ENCODE data around the gene CDC42BPB.

Gene CDC42BPB

DNA sequence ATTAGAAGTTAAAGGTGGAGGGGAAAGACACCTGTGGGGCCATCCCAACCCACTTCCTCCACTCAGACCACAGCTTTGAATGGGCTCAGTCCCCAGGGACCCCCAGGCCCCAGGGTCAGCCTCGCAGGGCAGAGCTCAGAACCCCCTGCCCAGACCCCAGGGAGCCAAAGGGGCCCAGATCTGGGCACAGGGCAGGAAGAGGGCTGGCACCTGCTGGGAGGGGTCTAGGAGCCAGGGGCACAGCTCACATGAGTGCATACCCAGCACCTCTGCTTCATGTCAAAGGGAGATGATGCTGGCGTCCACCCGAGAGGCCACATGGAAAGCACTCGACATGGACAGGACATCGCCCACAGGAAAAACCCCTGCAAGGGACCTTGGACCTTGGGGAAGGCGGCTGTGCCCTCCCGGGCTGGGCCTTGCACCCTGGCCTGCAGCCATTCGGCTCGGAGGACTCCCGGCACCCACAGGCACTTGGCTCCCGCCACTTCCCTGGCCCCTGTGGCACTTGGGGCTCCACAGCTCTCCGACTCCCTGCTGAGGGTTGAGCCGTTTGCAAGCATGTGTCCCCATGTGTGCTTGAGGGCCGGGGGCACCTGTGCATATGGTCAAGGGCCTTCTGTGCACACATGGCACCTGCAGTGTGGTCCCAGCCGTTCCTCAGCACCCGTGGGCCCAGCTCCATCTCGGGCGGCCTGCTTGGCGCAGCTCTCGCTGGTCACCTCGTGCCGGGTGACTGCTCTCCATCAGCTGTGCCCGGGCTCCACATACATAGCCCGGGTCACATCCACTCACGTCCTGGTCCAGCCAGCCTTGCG is 142.7 kb downstream of the CDC42BPB start:
- DNase-seq (ENCODE audit: low read depth), result no peak

DNA sequence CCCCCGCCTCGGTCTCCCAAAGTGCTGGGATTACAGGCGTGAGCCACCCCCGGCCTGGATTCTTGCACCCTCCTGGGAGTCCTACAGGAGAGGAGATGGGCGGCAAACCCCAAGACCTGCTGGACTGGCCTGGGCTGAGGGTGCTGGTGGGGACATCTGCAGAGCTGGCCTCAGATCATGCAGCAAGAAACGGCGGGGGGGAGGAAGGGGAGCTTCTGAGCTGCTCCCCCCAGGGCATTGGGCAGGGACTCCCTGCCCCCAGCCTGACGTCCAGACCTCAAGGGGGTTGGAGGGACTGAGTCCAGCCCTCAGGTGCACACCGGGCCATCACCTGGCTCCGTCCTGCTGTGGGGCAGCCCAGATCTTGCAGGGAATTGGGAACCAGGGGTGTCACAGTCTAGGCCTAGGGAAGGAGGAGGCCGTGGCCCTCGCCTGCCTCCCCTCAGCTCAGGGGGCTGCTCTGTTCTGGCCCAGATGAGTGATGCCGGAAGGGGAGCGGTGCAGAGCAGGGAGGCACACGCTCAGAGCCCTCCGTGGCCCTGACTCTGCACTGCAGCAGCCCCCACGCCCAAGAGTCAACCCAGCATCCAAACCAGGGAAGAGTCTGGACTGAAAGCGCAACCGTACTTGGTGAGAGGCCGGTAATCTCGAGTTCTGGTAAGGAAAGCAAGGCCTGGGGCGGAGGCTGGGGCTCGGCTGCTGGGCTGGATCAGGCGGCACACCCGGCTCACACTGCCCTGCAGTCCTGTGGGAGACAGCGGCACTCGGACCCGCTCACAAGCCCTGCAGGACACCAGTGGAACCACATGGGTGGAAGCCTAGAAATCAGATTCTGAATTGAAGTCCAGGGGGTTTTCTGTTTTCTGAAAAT is 143.8 kb downstream of the CDC42BPB start:
- DNase-seq (ENCODE audit: low read depth), result no peak

DNA sequence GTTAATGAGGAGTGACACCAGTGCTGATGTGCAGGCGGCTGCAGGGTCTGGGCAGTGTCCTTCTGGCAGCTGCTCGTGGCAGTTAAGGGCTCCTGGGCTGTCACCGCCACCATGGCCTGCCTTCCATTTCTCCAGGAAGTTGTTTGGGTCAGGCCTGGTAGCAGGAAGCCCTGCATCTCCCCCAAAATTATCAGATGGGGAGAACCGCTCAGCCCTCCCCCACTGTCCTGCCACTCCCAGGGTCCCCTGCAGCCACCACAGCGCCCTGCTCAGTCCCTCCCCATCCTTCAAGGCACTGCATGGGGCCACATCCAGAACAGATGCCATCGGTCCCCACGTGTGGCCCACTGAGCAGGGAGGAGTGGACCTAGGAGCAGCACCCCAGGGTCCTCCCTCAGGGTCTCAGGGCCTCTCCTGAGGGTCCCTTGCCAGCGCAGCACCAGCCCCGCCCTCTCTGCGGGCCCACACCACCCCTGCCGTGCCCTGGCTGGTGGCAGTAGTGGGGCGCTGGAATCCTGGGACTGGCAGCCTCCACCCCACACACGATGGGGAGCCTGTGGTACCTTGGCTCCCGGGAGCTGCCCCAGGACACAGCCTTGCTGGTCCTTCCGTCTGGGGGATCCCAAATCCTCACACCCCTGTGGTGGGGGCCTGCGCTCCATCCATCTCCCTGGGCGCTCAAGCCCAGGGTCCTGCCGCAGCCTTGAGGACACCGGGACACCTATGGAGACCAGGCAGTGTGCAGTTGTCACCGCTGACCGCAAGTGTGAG is 145.2 kb downstream of the CDC42BPB start:
- no peak for DNase-seq (ENCODE audit: low read depth)

DNA sequence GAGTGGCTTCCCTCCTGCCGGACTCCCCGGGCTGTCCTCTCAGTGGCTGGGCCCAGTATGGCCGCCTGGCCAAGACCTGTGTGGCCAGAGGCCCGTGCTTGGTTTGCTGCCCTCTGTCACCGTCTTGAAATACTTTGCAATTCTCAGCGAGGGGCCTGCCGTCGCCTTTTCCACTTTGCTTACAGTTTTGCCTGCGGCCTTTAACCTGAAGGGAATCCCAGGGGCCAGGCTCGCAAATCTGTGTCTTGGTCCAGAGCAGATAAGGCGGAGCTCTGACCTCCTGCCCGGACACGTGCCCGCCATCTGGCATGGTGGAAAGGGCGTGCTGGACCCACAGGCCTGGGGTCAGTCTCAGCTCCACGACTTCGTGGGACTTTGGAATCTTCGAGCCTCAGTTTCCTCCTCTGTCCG is 145.8 kb downstream of the CDC42BPB start:
- no peak for DNase-seq (ENCODE audit: low read depth)

DNA sequence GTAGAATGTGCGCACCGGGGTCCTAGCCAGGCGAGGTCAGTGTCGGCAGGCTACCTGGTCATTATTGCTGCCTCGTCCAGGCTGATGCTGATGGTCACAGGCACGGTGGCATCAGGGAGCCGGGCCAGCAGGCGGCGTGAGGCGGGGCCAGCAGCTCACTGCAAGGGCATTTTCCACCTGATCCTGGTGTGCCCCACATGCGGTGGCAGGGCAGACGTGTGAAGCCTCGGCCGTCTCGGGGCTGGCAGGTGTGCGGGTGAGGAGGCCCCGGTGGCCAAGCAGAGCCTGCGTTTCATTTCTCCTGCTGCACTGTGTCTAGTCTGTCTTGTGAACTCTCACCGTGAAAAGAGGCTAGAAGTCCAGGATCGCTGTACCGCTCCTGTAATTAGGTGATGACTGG is 146.9 kb downstream of the CDC42BPB start:
- no peak for DNase-seq (ENCODE audit: low read depth)

DNA sequence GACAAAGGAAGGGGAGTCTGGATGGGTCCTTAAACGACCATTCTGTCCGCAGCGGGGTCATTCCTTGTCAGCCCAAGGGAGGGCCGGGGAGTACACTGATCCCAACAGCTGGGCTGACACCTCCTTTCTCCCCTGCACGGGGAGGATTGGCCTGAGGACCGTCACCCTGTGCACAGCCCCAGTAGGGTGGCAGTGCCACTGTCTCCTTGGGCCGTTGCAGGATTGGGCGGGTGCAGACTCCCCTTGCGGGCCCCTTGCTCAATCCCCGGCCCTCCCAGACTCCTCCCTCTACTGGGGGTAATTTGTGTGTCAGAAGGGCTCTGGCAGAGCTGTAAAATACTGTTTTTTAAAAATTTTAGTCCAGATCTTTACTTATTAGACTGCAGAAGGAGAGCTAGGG is 147.4 kb downstream of the CDC42BPB start:
- DNase-seq (ENCODE audit: low read depth), result no peak

DNA sequence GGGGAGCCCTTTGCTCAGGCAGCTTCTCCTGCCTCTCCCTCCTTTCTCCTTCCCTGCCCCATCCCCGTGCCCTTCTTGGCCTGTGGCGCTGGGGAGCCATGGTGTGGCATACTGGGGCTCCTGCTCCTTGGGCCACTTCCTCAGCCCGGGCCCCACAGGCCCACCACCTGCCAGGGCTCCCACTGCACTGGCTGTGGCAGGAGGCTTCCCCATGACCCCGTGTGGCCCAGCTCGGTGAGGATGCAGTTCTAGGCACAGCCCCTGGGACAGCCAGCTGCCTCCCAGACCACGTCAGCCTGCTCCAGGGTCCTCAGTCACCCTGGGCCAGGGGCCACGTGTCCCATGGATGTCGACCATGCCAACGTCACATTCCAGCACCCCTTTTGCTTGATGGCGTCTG is 147.9 kb downstream of the CDC42BPB start:
- DNase-seq (ENCODE audit: low read depth), result no peak

DNA sequence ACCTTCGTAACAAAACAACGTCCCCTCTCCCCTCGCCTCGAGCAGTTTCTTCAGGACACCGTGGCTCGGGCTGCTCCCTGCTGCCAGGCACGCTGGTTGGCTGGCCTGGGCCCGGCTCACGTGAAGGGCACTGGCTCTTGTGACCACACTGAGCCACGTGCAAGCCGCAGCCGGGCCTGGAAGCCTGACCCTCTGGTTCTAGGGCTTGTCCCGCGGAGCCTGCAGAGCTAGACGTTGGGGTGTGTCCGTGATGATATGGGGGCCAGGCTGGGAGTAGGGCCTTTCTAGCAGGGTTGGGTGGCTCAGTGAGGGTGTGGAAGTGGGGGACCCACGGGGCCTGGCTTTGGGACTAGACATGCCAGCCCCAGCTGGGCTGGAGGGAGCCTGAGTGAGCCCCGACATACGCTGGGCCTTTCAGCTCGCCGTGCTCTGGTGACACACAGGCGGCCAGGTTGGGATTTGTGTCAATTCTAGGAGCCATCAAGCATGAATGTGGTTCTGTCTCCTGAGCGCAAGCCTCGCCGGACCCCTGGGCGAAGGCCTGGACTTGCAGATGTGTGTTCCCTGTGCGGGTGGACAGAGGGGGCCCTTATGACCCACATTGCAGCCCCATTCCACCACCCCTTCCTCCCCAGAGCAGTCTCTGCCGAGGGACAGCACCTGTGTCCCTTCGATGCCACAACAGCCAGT is 148.4 kb downstream of the CDC42BPB start:
- DNase-seq (ENCODE audit: low read depth), result no peak

DNA sequence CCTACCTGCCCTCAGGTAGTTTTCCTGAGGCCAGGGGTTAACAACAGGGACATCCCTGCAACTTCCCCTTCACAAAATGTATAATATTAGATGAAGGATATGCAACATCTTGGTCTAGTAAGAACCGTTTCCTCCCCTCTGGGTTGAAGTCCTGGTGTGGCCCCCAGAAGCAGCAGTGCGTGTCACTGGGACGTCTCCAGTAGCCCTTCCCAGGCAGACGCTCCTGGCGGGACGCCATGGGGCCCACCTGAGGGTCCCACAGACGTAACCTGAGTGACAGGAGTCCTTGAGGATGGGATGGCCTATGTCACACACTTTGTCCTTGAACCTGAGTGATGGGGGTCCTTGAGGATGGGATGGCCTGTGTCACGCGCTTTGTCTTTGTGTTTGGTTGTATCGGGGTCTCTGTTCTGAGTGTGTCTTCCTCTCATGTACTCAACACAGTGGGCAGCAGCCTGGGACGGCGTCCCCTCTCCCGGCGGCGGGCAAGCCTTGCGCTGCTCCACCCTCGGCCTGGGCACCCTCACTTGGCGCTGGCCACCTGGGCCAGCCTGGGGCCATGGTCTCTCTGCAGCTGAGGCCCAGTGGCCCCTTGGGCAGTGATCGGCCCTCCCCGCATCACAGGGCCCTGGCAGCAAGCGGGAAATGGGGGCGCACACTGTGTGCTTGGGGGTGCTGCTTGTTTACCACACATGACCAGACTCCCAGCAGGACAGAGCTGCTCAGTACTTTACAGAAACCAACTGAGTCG is 149.2 kb downstream of the CDC42BPB start:
- DNase-seq (ENCODE audit: low read depth), result no peak

DNA sequence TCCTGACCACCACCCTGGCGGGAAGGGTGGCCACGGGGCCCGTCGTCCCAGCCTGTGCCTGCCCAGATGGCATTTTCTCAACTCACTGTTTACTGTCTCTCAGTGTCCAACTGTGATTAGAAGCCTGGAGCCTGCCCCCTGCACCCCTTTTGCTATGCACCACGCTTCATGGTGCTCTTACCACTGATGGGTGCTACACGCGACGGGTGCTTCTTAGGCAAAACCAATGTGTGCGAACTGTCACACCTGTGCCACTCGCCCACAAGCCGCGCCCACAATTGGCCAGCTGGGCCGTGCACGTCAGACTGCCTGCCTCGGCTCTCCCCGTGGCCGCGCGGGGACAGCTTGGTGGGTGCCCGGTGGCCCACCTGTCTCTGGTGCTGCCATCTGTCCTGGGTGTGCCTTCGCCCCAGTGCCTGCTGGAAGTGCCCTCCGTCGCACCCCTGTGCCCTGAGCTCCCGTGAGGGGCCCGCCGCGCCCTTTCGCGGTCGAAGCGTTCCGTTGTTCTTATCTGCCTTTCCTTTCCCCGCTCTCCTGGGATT is 150.0 kb downstream of the CDC42BPB start:
- DNase-seq (ENCODE audit: low read depth), result no peak

DNA sequence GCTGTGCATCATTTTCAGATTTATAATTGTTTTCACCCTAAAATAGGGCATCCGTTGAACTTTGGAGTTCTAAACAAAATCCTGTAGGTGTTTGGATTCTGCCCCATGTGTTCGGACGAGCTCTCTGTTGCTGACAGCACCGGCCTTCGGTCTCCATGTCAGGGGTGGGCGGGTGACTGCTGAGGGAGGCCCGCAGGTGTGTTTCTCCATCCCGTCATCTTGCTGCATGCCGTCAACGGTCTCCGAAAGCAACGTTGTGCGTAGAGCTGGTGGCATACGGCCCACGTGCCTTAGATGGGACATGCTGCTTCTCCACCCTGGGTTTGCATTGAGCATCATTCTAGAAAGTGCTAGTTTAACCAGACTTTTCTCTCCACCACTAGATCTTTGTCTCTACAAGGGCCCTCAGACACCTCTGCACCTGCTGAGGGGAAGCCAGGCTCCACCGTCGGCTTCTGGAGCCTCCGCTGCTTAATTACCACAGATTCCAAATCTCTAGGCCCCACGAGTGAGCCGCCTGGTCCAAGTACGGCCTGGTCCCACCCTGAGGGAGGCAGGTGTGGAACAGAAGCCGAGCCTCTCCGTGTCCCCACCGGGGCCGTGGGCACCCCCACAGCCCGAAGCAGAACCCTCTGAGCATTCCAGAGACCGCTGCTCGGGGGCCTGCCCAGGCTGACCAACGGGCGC is 150.6 kb downstream of the CDC42BPB start:
- no peak for DNase-seq (ENCODE audit: low read depth)

DNA sequence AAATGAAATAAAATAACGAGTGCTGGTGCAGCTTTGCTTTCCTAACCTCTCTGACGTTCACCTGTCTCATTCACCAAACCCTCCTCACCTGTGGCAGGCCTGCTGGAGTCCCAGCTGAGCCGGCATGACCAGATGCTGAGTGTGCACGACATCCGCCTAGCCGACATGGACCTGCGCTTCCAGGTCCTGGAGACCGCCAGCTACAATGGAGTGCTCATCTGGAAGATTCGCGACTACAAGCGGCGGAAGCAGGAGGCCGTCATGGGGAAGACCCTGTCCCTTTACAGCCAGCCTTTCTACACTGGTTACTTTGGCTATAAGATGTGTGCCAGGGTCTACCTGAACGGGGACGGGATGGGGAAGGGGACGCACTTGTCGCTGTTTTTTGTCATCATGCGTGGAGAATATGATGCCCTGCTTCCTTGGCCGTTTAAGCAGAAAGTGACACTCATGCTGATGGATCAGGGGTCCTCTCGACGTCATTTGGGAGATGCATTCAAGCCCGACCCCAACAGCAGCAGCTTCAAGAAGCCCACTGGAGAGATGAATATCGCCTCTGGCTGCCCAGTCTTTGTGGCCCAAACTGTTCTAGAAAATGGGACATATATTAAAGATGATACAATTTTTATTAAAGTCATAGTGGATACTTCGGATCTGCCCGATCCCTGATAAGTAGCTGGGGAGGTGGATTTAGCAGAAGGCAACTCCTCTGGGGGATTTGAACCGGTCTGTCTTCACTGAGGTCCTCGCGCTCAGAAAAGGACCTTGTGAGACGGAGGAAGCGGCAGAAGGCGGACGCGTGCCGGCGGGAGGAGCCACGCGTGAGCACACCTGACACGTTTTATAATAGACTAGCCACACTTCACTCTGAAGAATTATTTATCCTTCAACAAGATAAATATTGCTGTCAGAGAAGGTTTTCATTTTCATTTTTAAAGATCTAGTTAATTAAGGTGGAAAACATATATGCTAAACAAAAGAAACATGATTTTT is 151.9 kb downstream of the CDC42BPB start:
- no peak for DNase-seq (ENCODE audit: low read depth)

DNA sequence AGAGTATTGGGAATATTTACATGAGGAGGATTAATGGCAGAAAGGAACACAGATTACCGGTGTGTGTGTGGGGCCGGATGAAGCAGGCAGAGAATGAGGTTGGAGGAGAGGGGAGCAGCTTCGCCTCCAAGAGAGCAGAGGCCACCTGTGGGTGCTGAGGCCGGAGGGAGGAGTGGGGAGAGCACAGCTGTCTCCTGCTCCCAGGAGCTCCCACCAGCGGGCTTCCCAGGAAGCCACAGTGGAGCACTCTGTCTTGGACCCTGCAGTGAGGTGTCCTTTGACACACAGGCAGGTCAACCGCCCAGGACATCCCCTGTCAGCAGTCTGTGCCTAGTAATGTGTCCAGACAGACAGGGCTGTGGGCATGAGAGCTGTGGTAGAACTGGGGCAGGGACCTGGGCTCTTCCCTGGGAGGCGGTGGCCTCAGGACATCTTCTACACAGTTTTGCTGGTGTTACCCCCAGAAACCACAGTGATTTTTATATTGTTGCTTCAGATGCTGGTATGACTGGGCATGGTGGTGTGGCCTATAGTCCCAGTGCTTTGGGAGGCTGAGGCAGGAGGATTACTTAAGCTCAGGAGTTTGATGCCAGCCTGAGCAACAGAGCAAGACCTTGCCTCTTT is 153.3 kb downstream of the CDC42BPB start:
- no peak for DNase-seq (ENCODE audit: low read depth)

DNA sequence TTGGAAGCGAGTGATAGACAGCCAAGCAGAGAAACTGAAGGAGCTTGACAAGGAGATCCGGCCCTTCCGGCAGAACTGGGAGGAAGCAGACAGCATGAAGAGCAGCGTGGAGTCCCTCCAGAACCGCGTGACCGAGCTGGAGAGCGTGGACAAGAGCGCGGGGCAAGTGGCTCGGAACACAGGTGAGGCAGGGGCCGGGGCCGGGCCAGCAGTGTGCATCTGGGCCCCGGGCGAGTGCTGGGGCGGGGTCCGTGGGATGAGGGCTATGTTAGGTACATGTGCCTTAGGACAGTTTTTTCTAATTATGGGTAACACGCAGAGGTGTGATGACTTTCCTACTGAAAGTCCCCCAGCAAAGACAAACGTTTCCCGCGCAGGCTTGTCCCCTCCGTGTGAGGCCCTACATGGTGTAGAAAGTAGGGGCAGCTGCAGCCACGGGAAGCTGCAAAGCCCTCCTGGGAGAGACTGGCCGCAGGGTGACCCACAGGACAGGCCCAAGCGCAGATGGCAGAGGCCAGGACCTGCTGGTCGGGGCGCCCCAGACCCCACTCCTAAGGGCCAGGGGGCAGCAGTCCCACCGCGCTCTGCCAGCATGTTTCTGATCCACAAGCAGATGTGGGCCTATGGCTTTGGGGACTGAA is 154.0 kb downstream of the CDC42BPB start:
- no peak for DNase-seq (ENCODE audit: low read depth)

DNA sequence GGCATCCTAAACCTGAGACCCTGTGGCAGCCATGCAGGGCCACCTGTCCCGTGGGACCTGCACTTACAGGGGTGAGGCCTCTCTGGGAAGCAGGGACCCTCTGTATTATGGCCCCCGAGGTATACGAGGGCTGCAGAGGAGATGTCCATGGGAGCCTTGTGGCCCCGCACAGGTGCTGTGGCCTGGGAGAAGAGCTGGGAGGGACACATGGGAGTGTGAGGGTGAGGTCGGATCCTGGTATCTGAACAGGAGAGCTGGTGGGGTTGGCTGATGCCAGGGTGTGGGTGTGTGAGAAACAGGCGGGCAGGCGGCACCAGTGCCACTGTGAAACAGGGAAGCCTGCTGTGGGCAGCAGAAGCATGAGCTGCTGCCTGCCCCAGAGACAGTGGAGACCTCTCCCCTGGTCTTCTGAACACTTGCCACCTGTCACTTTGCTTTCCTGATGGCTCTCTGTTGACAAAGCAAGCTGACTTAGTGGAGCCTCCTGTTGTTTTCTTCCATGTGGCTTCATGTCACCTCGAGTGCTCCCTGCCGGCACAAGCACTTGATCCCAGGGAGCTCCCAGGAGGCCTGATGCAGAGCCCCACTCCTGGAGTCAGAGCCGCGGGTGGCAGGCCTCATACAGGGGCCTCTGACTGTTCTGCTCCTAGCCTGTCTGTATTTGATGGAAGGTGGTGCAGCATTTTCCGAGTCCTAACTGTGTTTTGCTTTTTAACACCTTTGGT is 154.7 kb downstream of the CDC42BPB start:
- DNase-seq (ENCODE audit: low read depth), result no peak

DNA sequence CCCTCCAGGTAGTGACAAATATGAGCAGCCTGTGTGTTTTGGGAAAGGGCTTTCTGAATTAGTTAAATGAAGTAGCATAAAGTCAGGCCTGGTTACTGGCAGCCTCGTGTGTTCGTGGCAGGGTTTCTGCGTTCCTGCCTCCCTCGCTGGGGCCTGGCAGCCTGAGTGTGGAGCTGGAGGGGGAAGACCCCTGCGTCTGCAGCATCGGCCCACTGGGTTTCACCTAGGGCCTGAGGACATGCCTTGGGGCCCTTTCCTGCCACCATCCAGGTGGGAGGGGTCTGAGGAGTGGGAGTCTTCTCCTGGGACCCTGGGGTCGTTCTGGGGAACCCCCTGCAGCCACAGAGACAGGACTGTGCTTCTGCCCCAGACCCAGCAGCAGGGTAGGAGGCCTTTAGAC is 155.3 kb downstream of the CDC42BPB start:
- DNase-seq (ENCODE audit: low read depth), result no peak

DNA sequence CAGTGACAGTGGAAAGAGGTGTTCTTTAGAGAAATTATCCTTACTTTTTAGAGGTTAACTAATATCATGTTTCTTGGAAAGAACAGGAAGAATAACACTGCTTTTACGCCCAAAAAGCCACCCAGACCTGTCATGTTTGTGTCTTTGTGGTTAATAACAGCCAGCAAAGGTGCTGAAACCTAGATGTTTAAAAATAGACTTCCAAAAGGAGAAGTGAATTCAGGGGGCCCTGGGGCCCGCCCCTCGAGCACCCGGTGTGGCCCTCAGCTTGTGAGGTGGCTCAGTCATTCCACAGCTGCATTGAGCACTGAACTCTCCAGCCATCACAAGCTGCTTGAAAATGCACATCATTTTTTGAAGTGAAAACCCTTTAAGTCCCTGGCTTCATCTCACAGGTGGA is 155.7 kb downstream of the CDC42BPB start:
- no peak for DNase-seq (ENCODE audit: low read depth)

All from ELR (cell line).